ENCODE results near the gene DHCR7.

DNA sequence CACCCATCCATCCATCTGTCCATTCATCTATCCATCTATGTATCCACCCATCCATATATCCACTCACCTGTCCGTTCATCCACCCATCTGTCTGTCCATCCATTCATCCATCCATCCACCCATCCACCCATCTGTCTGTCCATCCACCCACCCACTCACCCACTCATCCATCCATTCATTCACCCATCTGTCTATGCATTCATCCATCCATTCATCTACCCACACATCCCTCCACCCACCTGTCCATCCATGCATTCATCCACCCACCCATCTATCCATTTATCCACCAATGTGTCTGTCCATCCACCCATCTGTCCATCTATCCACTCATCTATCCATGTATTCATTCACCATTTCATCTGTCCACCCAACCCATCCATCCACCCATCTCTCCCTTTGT, 38.1 kb upstream of the DHCR7 start:
- TF ChIP-seq, protein P1, sequence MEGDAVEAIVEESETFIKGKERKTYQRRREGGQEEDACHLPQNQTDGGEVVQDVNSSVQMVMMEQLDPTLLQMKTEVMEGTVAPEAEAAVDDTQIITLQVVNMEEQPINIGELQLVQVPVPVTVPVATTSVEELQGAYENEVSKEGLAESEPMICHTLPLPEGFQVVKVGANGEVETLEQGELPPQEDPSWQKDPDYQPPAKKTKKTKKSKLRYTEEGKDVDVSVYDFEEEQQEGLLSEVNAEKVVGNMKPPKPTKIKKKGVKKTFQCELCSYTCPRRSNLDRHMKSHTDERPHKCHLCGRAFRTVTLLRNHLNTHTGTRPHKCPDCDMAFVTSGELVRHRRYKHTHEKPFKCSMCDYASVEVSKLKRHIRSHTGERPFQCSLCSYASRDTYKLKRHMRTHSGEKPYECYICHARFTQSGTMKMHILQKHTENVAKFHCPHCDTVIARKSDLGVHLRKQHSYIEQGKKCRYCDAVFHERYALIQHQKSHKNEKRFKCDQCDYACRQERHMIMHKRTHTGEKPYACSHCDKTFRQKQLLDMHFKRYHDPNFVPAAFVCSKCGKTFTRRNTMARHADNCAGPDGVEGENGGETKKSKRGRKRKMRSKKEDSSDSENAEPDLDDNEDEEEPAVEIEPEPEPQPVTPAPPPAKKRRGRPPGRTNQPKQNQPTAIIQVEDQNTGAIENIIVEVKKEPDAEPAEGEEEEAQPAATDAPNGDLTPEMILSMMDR (IDR thresholded peaks at IDR 0.05; ENCODE audit: insufficient read depth, low read length, poor library complexity, severe bottlenecking), result no peak
- TF ChIP-seq EZH2phosphoT487 (conservative IDR thresholded peaks at IDR 0.05; ENCODE audit: low read length), result no peak

All from SU-DHL-6 (cell line).